T47D (cell line): ENCODE results near the gene USP36.

Source experiments
- DNase-seq, 2 experiments: peaks; one replicate each; pipeline versions ENCODE4 v3.0.0 to v3.0.0-alpha.2; 2011 to 2012; ENCODE audit warnings: low read depth in 1 of 2, low spot score in 1 of 2
- JUND ChIP-seq: IDR thresholded peaks from 2 replicates; pipeline ENCODE4 v1.6.1; 2012; ENCODE audit warnings: low read depth
- in situ Hi-C: cut with HindIII; loops from 2 replicates; pipeline ENCODE4 v1.10.0; 2016; ENCODE audit warnings: low sequenced_read_pairs, low pct_unique_long_range_greater_than_20kb

USP36 gene

GRCh38 chr17:78842881-78843565, 2.4 kb upstream of the USP36 start:
- TF ChIP-seq JUND: no peak
- peak in 1 of 2 experiments; percentile 70 for DNase-seq
- in situ Hi-C loops: no loop called here

- TF ChIP-seq JUND: no peak
- DNase-seq: no peak
- in situ Hi-C loops: no loop called here
Observed at GRCh38 chr17:78840530-78840779, 159 bp downstream of the USP36 start.

- in situ Hi-C loops: no loop called here
- peak; percentile 25 to 40 for DNase-seq
- no peak for TF ChIP-seq JUND
Observed at GRCh38 chr17:78839762-78840529, 668 bp downstream of the USP36 start.

GRCh38 chr17:78839235-78839761, 1.3 kb downstream of the USP36 start:
- TF ChIP-seq JUND: no peak
- in situ Hi-C loops: no loop called here
- no peak for DNase-seq

- no peak for TF ChIP-seq JUND
- peak in 1 of 2 experiments; percentile 22 for DNase-seq
- in situ Hi-C loops: no loop called here
Observed at GRCh38 chr17:78838574-78839005, 2.0 kb downstream of the USP36 start.

GRCh38 chr17:78836420-78837021, 4.1 kb downstream of the USP36 start:
- no peak for DNase-seq
- in situ Hi-C loops: no loop called here

GRCh38 chr17:78834571-78834970, 6.0 kb downstream of the USP36 start:
- DNase-seq: no peak
- no peak for TF ChIP-seq JUND
- in situ Hi-C loops: no loop called here

More at GRCh38 chr17:78836420-78837021, 4.1 kb downstream of the USP36 start:
- TF ChIP-seq JUND: no peak

- no peak for DNase-seq
- in situ Hi-C loops: no loop called here
- no peak for TF ChIP-seq JUND
Observed at GRCh38 chr17:78832541-78832810, 8.1 kb downstream of the USP36 start.

GRCh38 chr17:78831688-78832540, 8.7 kb downstream of the USP36 start:
- TF ChIP-seq JUND: no peak
- in situ Hi-C loops: no loop called here
- no peak for DNase-seq

GRCh38 chr17:78829477-78829876, 11.1 kb downstream of the USP36 start:
- no peak for TF ChIP-seq JUND
- in situ Hi-C loops: no loop called here

GRCh38 chr17:78828470-78829185, 12.0 kb downstream of the USP36 start:
- DNase-seq: peak in 1 of 2 experiments; percentile 36
- no peak for TF ChIP-seq JUND
- in situ Hi-C loops: no loop called here

More at GRCh38 chr17:78829477-78829876, 11.1 kb downstream of the USP36 start:
- no peak for DNase-seq
